ENCODE results near the gene FECH.
A peak's percentile ranks its signal among the peaks of the same experiment; 100 is the strongest.
"Not testable (repeated sequence)": the region's sequence is repeated elsewhere in the genome, so short reads cannot be mapped to it uniquely, and the experiment has no call there.

Gene FECH

GRCh38 chr18:57586251-57587049 is at the start of gene FECH:
Gene FECH (minus strand): TSS chr18:57586702. CDS start chr18:57586620, 82 bp downstream.
- DNase-seq, result peak; percentile 58

- DNase-seq, result no peak
Measured at GRCh38 chr18:57635003-57635822, 48.7 kb upstream of the FECH start.

- DNase-seq, result peak; percentile 21
Measured at GRCh38 chr18:57631697-57632096, 45.2 kb upstream of the FECH start.

GRCh38 chr18:57630754-57631595 is 44.5 kb upstream of the FECH start:
- no peak for DNase-seq

GRCh38 chr18:57630002-57630753 is 43.7 kb upstream of the FECH start:
- peak; percentile 96 for DNase-seq

GRCh38 chr18:57629422-57629821 is 42.9 kb upstream of the FECH start:
- DNase-seq, result no peak

- no peak for DNase-seq
Measured at GRCh38 chr18:57627488-57627887, 41.0 kb upstream of the FECH start.

- DNase-seq, result no peak
Measured at GRCh38 chr18:57624988-57625387, 38.5 kb upstream of the FECH start.

- no peak for DNase-seq
Measured at GRCh38 chr18:57621246-57621604, 34.7 kb upstream of the FECH start.

GRCh38 chr18:57619876-57620275 is 33.4 kb upstream of the FECH start:
- no peak for DNase-seq

- DNase-seq, result no peak
Measured at GRCh38 chr18:57618910-57619309, 32.4 kb upstream of the FECH start.

GRCh38 chr18:57603871-57604270 is 17.4 kb upstream of the FECH start:
- no peak for DNase-seq

GRCh38 chr18:57595347-57595746 is 8.8 kb upstream of the FECH start:
- no peak for DNase-seq

GRCh38 chr18:57592716-57593115 is 6.2 kb upstream of the FECH start:
- not testable (repeated sequence) for DNase-seq

- no peak for DNase-seq
Measured at GRCh38 chr18:57589161-57589560, 2.7 kb upstream of the FECH start.

GRCh38 chr18:57587098-57587661 is 678 bp upstream of the FECH start:
- DNase-seq, result no peak

- no peak for DNase-seq
Measured at GRCh38 chr18:57585855-57586250, 649 bp downstream of the FECH start.

- DNase-seq, result no peak
Measured at GRCh38 chr18:57585421-57585820, 1.1 kb downstream of the FECH start.

- no peak for DNase-seq
Measured at GRCh38 chr18:57584444-57584843, 2.1 kb downstream of the FECH start.

GRCh38 chr18:57583297-57583835 is 3.1 kb downstream of the FECH start:
- DNase-seq, result no peak

GRCh38 chr18:57581301-57581934 is 5.1 kb downstream of the FECH start:
- DNase-seq, result no peak

All from NCI-H510A treated with DMSO at 0.1 percent for 48 hours (cell line).